ENCODE measurements around the gene SAP30BP.

DNA sequence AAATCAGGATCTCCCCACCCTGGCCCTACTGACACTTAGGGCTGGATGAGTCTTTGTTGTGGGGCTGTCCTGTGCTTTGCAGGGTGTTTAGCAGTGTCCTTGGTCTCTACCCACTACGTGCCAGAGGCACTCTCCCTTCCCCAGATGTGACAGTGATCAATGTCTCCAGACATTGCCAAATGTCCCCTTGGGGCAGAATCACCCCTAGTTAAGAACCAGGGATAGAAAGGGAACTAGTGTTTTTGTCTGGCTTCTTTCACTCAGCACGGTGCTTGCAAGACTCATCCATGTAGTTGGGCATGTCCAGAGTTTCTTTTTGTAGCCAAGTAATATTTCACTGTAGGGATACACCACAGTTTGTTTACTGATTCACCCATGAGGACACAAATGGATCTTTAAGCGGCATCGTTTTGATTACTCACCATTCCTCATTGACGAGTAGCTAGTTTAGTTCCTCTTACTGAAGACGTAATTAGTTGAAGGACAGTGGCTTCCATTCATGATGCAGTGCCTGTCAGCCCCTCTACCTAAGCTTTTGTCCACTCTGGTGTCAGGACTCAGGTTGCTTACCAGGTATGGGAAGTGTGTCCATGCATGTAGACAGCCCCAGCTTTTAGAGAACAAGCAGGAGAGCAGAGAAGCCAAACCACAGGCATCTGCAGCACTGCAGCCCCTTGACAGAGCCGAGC, 28.1 kb downstream of the SAP30BP start:
- TF ChIP-seq, protein P1, sequence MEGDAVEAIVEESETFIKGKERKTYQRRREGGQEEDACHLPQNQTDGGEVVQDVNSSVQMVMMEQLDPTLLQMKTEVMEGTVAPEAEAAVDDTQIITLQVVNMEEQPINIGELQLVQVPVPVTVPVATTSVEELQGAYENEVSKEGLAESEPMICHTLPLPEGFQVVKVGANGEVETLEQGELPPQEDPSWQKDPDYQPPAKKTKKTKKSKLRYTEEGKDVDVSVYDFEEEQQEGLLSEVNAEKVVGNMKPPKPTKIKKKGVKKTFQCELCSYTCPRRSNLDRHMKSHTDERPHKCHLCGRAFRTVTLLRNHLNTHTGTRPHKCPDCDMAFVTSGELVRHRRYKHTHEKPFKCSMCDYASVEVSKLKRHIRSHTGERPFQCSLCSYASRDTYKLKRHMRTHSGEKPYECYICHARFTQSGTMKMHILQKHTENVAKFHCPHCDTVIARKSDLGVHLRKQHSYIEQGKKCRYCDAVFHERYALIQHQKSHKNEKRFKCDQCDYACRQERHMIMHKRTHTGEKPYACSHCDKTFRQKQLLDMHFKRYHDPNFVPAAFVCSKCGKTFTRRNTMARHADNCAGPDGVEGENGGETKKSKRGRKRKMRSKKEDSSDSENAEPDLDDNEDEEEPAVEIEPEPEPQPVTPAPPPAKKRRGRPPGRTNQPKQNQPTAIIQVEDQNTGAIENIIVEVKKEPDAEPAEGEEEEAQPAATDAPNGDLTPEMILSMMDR (optimal IDR thresholded peaks at IDR 0.05 in 1 of 3, IDR thresholded peaks at IDR 0.05 in 1 of 3, conservative IDR thresholded peaks at IDR 0.05 in 1 of 3; ENCODE audit: extremely low read depth in 1 of 3, insufficient read depth in 2 of 3, low read length in 3 of 3): no peak
- TF ChIP-seq EZH2 (IDR thresholded peaks at IDR 0.05; ENCODE audit: low read length): no peak

Measured in keratinocyte (primary cell).